Spinal cord (tissue), 10 donors: ENCODE results near the gene FAT2. TPM values are rescaled to one million over a fixed set of nuclear protein-coding genes. Genes with fewer than 3 reads are reported as not detected.

Experiments used
- DNase-seq, 6 donors: peaks; one replicate each; pipeline versions ENCODE4 v3.0.0 to v3.0.0-alpha.2; 2013 to 2015; ENCODE audit warnings: low spot score in 6 of 6, low read depth in 4 of 6
- H3K27ac ChIP-seq: one replicate; pipeline ENCODE4 v1.5.1; 2013; ENCODE audit warnings: low read depth, low read length, control low read depth
- H3K27me3 ChIP-seq: one replicate; pipeline ENCODE4 v1.6.1; 2013; ENCODE audit warnings: low read length; ENCODE audit not compliant: control insufficient read depth, insufficient read depth
- H3K36me3 ChIP-seq: one replicate; pipeline ENCODE4 v1.6.1; 2013; ENCODE audit warnings: low read length; ENCODE audit not compliant: control insufficient read depth, insufficient read depth
- H3K4me1 ChIP-seq: one replicate; pipeline ENCODE4 v1.6.1; 2013; ENCODE audit warnings: low read length; ENCODE audit not compliant: control insufficient read depth, insufficient read depth
- H3K4me3 ChIP-seq: one replicate; pipeline ENCODE4 v1.5.1; 2013; ENCODE audit warnings: low read depth, low read length, control low read depth
- H3K9me3 ChIP-seq: one replicate; pipeline ENCODE4 v1.6.1; 2013; ENCODE audit warnings: low read length; ENCODE audit not compliant: control insufficient read depth, insufficient read depth
- WGBS: methylation state at CpG from one replicate; pipeline ENCODE4 v1.1.5; 2013; ENCODE audit warnings: missing lambda C conversion rate; ENCODE audit not compliant: insufficient coverage; 5-methylcytosine and 5-hydroxymethylcytosine counted together
- polyA plus RNA-seq, 2 donors: library from polyadenylated mRNA; unstranded; fragments of 120-200 nt; gene quantifications; one replicate each; pipeline ENCODE4 v1.2.1, GENCODE V29; 2013; ENCODE audit not compliant: insufficient read length in 2 of 2
- total RNA-seq, 2 donors: library from RNA; depleted of rRNA in 1 of 2; stranded (reverse); fragments of 120-200 nt in 1 of 2; fragments of >200 nt in 1 of 2; gene quantifications; one replicate each; pipeline versions ENCODE4 v1.2.3 to v1.2.4, GENCODE V29; 2013 to 2014
- donor health status: healthy.

FAT2 gene
- total and polyA plus RNA-seq, 4 donors, result 0.82 to 32.6 (median 4.2) TPM

- no peak for DNase-seq
- H3K27me3 ChIP-seq, result no peaks in the 10 kb centered on the region
- no peak overlapping the region for H3K4me3 ChIP-seq
- 96% methylated on average over 3 of the region's 3 CpGs for whole genome bisulfite sequencing
- H3K27ac ChIP-seq, result no peak overlapping the region
- no peaks in the 10 kb centered on the region for H3K9me3 ChIP-seq
- H3K36me3 ChIP-seq, result no peaks in the 10 kb centered on the region
- no peaks in the 10 kb centered on the region for H3K4me1 ChIP-seq
Measured at GRCh38 chr5:151600069-151600665, 9.0 kb upstream of the FAT2 start.

- Histone ChIP-seq H3K4me3 (no peak overlapping the region), H3K9me3 (no peaks in the 10 kb centered on the region), H3K36me3 (no peaks in the 10 kb centered on the region), H3K27me3 (no peaks in the 10 kb centered on the region), H3K4me1 (no peaks in the 10 kb centered on the region), H3K27ac (no peak overlapping the region)
- no CpG with 5 or more reads among the region's 2 CpGs for WGBS
- DNase-seq, result no peak
Measured at GRCh38 chr5:151598984-151599383, 7.9 kb upstream of the FAT2 start.

GRCh38 chr5:151598549-151598948 is 7.4 kb upstream of the FAT2 start:
- H3K36me3 ChIP-seq, result no peaks in the 10 kb centered on the region
- H3K27ac ChIP-seq, result no peak overlapping the region
- no peak overlapping the region for H3K4me3 ChIP-seq
- no peak for DNase-seq
- no peaks in the 10 kb centered on the region for H3K9me3 ChIP-seq
- H3K27me3 ChIP-seq, result no peaks in the 10 kb centered on the region
- WGBS, result 73% methylated on average over 1 of the region's 1 CpG
- no peaks in the 10 kb centered on the region for H3K4me1 ChIP-seq

GRCh38 chr5:151597749-151598148 is 6.6 kb upstream of the FAT2 start:
- Histone ChIP-seq H3K36me3 (no peaks in the 10 kb centered on the region), H3K9me3 (no peaks in the 10 kb centered on the region), H3K4me1 (peaks cover 5% of the 10 kb centered on the region), H3K4me3 (no peak overlapping the region), H3K27me3 (no peaks in the 10 kb centered on the region), H3K27ac (no peak overlapping the region)
- no peak for DNase-seq
- WGBS, result 93% methylated on average over 2 of the region's 3 CpGs

- 38% methylated on average over 1 of the region's 2 CpGs for WGBS
- no peaks in the 10 kb centered on the region for H3K36me3 ChIP-seq
- DNase-seq, result peak in 1 of 6 donors; percentile 25
- H3K27ac ChIP-seq, result no peak overlapping the region
- no peaks in the 10 kb centered on the region for H3K9me3 ChIP-seq
- H3K4me3 ChIP-seq, result no peak overlapping the region
- H3K4me1 ChIP-seq, result peaks cover 6% of the 10 kb centered on the region
- no peaks in the 10 kb centered on the region for H3K27me3 ChIP-seq
Measured at GRCh38 chr5:151596828-151597539, 5.9 kb upstream of the FAT2 start.

GRCh38 chr5:151595411-151595826 is 4.3 kb upstream of the FAT2 start:
- Histone ChIP-seq H3K4me3 (no peak overlapping the region), H3K4me1 (peaks cover 14% of the 10 kb centered on the region), H3K9me3 (no peaks in the 10 kb centered on the region), H3K36me3 (no peaks in the 10 kb centered on the region), H3K27me3 (no peaks in the 10 kb centered on the region), H3K27ac (no peak overlapping the region)
- 80% methylated on average over 11 of the region's 11 CpGs for WGBS
- DNase-seq, result no peak

- WGBS, result 42% methylated on average over 10 of the region's 10 CpGs
- Histone ChIP-seq H3K9me3 (no peaks in the 10 kb centered on the region), H3K4me1 (peaks cover 14% of the 10 kb centered on the region), H3K36me3 (no peaks in the 10 kb centered on the region), H3K27ac (no peak overlapping the region), H3K4me3 (no peak overlapping the region), H3K27me3 (no peaks in the 10 kb centered on the region)
- DNase-seq, result peak in 1 of 6 donors; percentile 33
Measured at GRCh38 chr5:151592855-151593408, 1.8 kb upstream of the FAT2 start.

- Histone ChIP-seq H3K27ac (no peak overlapping the region), H3K36me3 (no peaks in the 10 kb centered on the region), H3K4me3 (no peak overlapping the region), H3K4me1 (peaks cover 14% of the 10 kb centered on the region), H3K9me3 (no peaks in the 10 kb centered on the region), H3K27me3 (no peaks in the 10 kb centered on the region)
- WGBS, result 83% methylated on average over 6 of the region's 6 CpGs
- DNase-seq, result no peak
Measured at GRCh38 chr5:151589878-151590570, 1.1 kb downstream of the FAT2 start.

- DNase-seq, result no peak
- Histone ChIP-seq H3K4me3 (no peak overlapping the region), H3K27me3 (no peaks in the 10 kb centered on the region), H3K9me3 (no peaks in the 10 kb centered on the region), H3K4me1 (peaks cover 11% of the 10 kb centered on the region), H3K27ac (no peak overlapping the region), H3K36me3 (no peaks in the 10 kb centered on the region)
- 96% methylated on average over 3 of the region's 5 CpGs for WGBS
Measured at GRCh38 chr5:151587796-151588555, 3.2 kb downstream of the FAT2 start.
